Lung (tissue), 12 donors: ENCODE data around the gene SLN. TPM values are rescaled to one million over a fixed set of nuclear protein-coding genes. Genes with fewer than 3 reads are reported as not detected.

Experiments
- ATAC-seq: fragments of 200-7000 bp; cut with Tn5 transposase; one replicate; pipeline ENCODE4 v1.9.1; 2020; ENCODE audit warnings: moderate number of reproducible peaks; ENCODE audit not compliant: insufficient read depth, low FRiP score
- DNase-seq, 3 donors: peaks; one replicate each; pipeline ENCODE4 v3.0.0-alpha.2; 2013 to 2017
- H3K27ac ChIP-seq, 2 donors: one replicate each; pipeline ENCODE4 v1.5.1; 2013; ENCODE audit warnings: mild to moderate bottlenecking in 2 of 2, moderate library complexity in 2 of 2, control low read depth in 1 of 2, inconsistent platforms in 1 of 2, low read depth in 1 of 2, low read length in 1 of 2
- H3K27me3 ChIP-seq, 3 donors: one replicate each; pipeline ENCODE4 v1.5.1; 2013; ENCODE audit warnings: low read length in 2 of 3; ENCODE audit not compliant: control insufficient read depth in 3 of 3, insufficient read depth in 3 of 3
- H3K36me3 ChIP-seq, 4 donors: one replicate each; pipeline ENCODE4 v1.5.1; 2013; ENCODE audit warnings: low read length in 4 of 4, mild to moderate bottlenecking in 1 of 4, moderate library complexity in 1 of 4; ENCODE audit not compliant: control insufficient read depth in 4 of 4, insufficient read depth in 4 of 4
- H3K4me1 ChIP-seq, 5 donors: one replicate each; pipeline ENCODE4 v1.5.1; 2013; ENCODE audit warnings: low read length in 5 of 5, mild to moderate bottlenecking in 2 of 5, moderate library complexity in 1 of 5; ENCODE audit not compliant: control insufficient read depth in 5 of 5, insufficient read depth in 5 of 5
- H3K4me3 ChIP-seq: one replicate; pipeline ENCODE4 v1.5.1; 2013; ENCODE audit warnings: mild to moderate bottlenecking, control low read depth, moderate library complexity
- H3K9ac ChIP-seq, 2 donors: one replicate each; pipeline ENCODE4 v1.5.1; 2013; ENCODE audit warnings: low read length in 2 of 2, control low read depth in 1 of 2; ENCODE audit not compliant: insufficient read depth in 1 of 2
- H3K9me3 ChIP-seq, 4 donors: one replicate each; pipeline ENCODE4 v1.5.1; 2013; ENCODE audit warnings: low read length in 3 of 4, mild to moderate bottlenecking in 1 of 4, moderate library complexity in 1 of 4; ENCODE audit not compliant: control insufficient read depth in 4 of 4, insufficient read depth in 3 of 4
- WGBS, 2 donors: extraction: QIAGEN DNeasy Blood & Tissue Kit; methylation state at CpG; one replicate each; pipeline ENCODE4 v1.1.7; 2013; 5-methylcytosine and 5-hydroxymethylcytosine counted together
- polyA plus RNA-seq, 2 donors: library from polyadenylated mRNA; stranded (reverse); fragments of 200-250 nt; gene quantifications; one replicate each; pipeline ENCODE4 v1.2.1, GENCODE V29; 2013
- total RNA-seq, 2 donors: library from RNA; depleted of rRNA in 1 of 2; stranded (reverse); fragments of >200 nt in 1 of 2; gene quantifications; one replicate each; pipeline ENCODE4 v1.2.1, GENCODE V29; 2014 to 2021
- TF ChIP-seq, protein P1 (sequence below): IDR thresholded peaks from 2 replicates; pipeline ENCODE4 v1.5.1; 2012; ENCODE audit warnings: mild to moderate bottlenecking; ENCODE audit errors: control extremely low read depth, extremely low read depth
- donor health status: control.
- donor health status: control.
- donor health status: Bipolar disorder and iron deficiency.
- donor health status: healthy.
- donor health status: DM: yes; HTN: yes; CAD: no.

Gene SLN
- total and polyA plus RNA-seq, 4 donors = 0.49 to 0.77 TPM; not detected in 2

DNA sequence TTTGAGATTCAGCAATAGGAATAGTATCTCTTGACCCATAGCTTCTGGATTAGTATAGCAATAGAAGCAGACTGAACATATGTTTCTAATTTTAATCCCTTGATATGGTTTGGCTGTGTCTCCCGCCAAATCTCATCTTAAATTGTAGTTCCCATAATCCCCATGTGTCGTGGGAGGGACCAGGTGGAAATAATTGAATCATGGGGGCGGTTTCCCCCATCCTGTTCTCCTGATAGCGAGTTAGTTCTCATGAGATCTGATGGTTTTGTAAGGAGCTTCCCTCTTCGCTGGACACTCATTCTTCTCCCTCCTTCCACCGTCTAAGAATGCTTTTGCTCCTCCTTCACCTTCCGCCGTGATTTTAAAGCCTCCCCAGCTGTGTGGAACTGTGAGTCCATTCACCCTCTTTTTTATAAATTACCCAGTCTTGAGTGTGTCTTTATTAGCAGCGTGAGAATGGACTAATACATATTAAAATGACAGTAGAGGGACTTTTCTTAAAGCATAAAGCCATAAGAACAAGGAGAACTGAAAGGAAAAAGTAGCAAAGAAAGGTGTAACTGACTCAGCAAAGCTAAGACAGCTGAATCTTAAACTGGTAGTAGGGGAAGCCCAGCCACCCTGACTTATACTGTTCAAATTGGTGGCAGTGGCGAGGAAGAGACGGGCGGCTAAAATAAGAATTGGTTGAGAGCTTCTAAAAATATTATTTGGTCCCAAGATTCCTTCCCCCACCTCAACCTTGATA is 20.3 kb upstream of the SLN start:
- no peak overlapping the region for H3K27ac ChIP-seq
- H3K36me3 ChIP-seq = no peaks in the 10 kb centered on the region
- no peak overlapping the region for H3K4me3 ChIP-seq
- no peaks in the 10 kb centered on the region for H3K27me3 ChIP-seq
- no peak for DNase-seq
- TF ChIP-seq, protein P1, sequence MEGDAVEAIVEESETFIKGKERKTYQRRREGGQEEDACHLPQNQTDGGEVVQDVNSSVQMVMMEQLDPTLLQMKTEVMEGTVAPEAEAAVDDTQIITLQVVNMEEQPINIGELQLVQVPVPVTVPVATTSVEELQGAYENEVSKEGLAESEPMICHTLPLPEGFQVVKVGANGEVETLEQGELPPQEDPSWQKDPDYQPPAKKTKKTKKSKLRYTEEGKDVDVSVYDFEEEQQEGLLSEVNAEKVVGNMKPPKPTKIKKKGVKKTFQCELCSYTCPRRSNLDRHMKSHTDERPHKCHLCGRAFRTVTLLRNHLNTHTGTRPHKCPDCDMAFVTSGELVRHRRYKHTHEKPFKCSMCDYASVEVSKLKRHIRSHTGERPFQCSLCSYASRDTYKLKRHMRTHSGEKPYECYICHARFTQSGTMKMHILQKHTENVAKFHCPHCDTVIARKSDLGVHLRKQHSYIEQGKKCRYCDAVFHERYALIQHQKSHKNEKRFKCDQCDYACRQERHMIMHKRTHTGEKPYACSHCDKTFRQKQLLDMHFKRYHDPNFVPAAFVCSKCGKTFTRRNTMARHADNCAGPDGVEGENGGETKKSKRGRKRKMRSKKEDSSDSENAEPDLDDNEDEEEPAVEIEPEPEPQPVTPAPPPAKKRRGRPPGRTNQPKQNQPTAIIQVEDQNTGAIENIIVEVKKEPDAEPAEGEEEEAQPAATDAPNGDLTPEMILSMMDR = no peak
- no peak overlapping the region for H3K9ac ChIP-seq
- no peaks in the 10 kb centered on the region for H3K4me1 ChIP-seq
- 87 to 91% methylated on average over 12 of the region's 12 CpGs for WGBS, 2 donors
- H3K9me3 ChIP-seq = no peaks in the 10 kb centered on the region
- ATAC-seq = no peak

DNA sequence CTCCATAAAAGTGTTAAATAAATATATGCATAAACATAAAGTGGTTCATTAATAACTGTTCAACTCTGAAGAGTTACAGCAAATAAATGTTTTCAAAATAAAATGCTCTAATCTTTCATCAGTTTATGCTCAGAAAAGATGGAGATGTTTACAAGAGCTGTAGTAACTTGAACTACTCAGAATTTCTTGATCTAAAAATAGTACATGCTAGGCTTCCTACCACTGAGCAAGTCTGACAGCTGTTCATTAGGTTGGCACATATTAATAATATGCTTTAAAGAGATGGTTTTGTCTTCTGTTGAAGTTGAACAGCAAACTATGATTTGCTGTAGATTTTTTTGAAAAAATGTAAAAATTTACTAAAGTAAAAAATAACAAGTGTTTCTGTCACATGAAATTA is 10.8 kb upstream of the SLN start:
- no peaks in the 10 kb centered on the region for H3K36me3 ChIP-seq
- TF ChIP-seq, protein P1 = no peak
- DNase-seq (no peak), ATAC-seq (no peak)
- H3K9me3 ChIP-seq = no peaks in the 10 kb centered on the region
- H3K9ac ChIP-seq = no peak overlapping the region
- H3K4me1 ChIP-seq = peaks cover 0 to 4% (median 0%) of the 10 kb centered on the region in 5 donors
- no peak overlapping the region for H3K27ac ChIP-seq
- H3K27me3 ChIP-seq = no peaks in the 10 kb centered on the region
- H3K4me3 ChIP-seq = no peak overlapping the region

DNA sequence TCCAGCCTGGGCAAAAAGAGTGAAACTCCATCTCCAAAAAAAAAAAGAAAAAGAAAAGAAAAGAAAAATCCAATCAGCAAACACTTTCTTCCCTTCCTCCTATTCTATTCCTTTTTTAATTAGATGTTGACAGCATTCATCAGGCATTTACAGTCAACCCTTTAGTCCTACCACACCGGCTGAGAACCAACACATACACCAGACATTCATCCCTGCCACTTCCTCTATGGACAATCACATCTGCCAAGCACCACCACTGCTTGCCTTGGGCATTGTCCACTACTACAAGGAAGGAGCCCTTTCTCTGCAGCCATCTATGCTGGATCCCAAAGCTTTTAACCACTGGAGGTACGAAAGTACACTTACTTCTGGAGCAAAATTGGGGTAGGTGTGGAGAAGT is 9.4 kb upstream of the SLN start:
- no peak overlapping the region for H3K27ac ChIP-seq
- 85 to 89% methylated on average over 2 of the region's 2 CpGs for WGBS, 2 donors
- H3K9ac ChIP-seq = no peak overlapping the region
- H3K27me3 ChIP-seq = no peaks in the 10 kb centered on the region
- H3K4me1 ChIP-seq = peaks cover 0 to 4% (median 0%) of the 10 kb centered on the region in 5 donors
- TF ChIP-seq, protein P1 = no peak
- DNase-seq = no peak
- H3K36me3 ChIP-seq = no peaks in the 10 kb centered on the region
- no peak for ATAC-seq
- no peak overlapping the region for H3K4me3 ChIP-seq
- H3K9me3 ChIP-seq = no peaks in the 10 kb centered on the region
